Transverse colon (tissue), 3 donors: ENCODE data around the gene SLC2A5.

ENCODE experiments used
- CTCF ChIP-seq, 5 experiments: fragments of 200-600 bp in 3 of 5; fragments of 450-650 bp in 2 of 5; sonication (generic) in 3 of 5; IDR thresholded peaks; 1 replicate in 2 of 5; 2 replicates in 3 of 5; pipeline ENCODE4 v1.5.1; 2016 to 2017; ENCODE audit warnings: antibody characterized with exemption in 5 of 5, inconsistent platforms in 3 of 5, mild to moderate bottlenecking in 2 of 5, moderate library complexity in 1 of 5
- EP300 ChIP-seq: sonication (generic); formaldehyde crosslinking; IDR thresholded peaks from one replicate; pipeline ENCODE4 v1.6.1; 2017; ENCODE audit warnings: antibody characterized with exemption, low read depth

DNA sequence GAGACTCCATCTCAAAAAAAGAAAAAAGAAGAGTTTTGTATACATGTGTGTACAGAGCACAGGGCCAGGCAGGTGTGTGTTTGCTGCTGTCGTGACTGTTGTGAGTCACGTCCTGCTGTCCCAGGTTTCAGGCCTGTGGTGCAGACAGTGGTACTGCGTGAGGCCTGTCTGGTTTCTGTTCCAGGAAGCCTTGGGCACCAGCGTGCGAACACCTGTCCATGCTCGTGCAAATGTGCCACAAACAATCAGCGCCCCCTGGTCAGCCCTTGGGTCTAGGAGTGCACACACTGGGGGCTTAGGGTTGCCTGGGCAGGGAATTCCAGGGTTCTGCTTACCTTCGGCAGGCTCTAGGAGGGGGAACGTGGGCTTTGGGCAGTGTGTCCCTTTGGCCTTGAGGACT lies 42.5 kb upstream of the SLC2A5 start:
- TF ChIP-seq CTCF (IDR thresholded peaks at IDR 0.05) (no peak), EP300 (no peak)
